Thoracic aorta (tissue), 2 donors: ENCODE results near the gene GATA1. TPM values are rescaled to one million over a fixed set of nuclear protein-coding genes. Genes with fewer than 3 reads are reported as not detected.

Source experiments
- ATAC-seq: fragments of 150-250 bp; one replicate; pipeline ENCODE4 v1.8.0; 2017; ENCODE audit warnings: low read depth; ENCODE audit not compliant: insufficient number of reproducible peaks, low FRiP score
- DNase-seq: peaks from one replicate; pipeline ENCODE4 v3.0.0-alpha.2; 2020; ENCODE audit warnings: low spot score
- H3K27ac ChIP-seq, 2 donors: fragments of 200-600 bp; sonication (generic); 1 replicate in 1 of 2; 2 replicates in 1 of 2; pipeline ENCODE4 v1.5.1; 2016; ENCODE audit warnings: mild to moderate bottlenecking in 2 of 2, moderate library complexity in 2 of 2
- H3K27me3 ChIP-seq: fragments of 200-600 bp; sonication (generic); replicated peaks from 2 replicates; pipeline ENCODE4 v1.6.0; 2016; ENCODE audit warnings: mild to moderate bottlenecking; ENCODE audit not compliant: insufficient read depth
- H3K36me3 ChIP-seq: fragments of 200-600 bp; sonication (generic); one replicate; pipeline ENCODE4 v1.5.1; 2016
- H3K4me1 ChIP-seq, 2 donors: fragments of 200-600 bp; sonication (generic); 1 replicate in 1 of 2; 2 replicates in 1 of 2; pipeline versions ENCODE4 v1.5.1 to v1.6.0; 2016; ENCODE audit warnings: low read depth in 2 of 2, mild to moderate bottlenecking in 1 of 2; ENCODE audit not compliant: control insufficient read depth in 1 of 2
- H3K4me3 ChIP-seq: fragments of 200-600 bp; sonication (generic); 2 replicates; pipeline ENCODE4 v1.5.1; 2016; ENCODE audit warnings: mild to moderate bottlenecking
- H3K9me3 ChIP-seq: fragments of 200-600 bp; sonication (generic); 2 replicates; pipeline ENCODE4 v1.5.1; 2016
- CTCF ChIP-seq: fragments of 200-600 bp; sonication (generic); IDR thresholded peaks from one replicate; pipeline ENCODE4 v1.5.1; 2019; ENCODE audit warnings: antibody characterized with exemption
- total RNA-seq, 2 donors: library from RNA; depleted of rRNA; stranded (reverse); fragments of >200 nt; gene quantifications; one replicate each; pipeline versions ENCODE4 v1.1.0 to v1.2.3, GENCODE V29; 2016

GATA1 gene
- 1 to 10 TPM in 1 of 2 donors, not detected in 1; 1.4 TPM for total RNA-seq

DNA sequence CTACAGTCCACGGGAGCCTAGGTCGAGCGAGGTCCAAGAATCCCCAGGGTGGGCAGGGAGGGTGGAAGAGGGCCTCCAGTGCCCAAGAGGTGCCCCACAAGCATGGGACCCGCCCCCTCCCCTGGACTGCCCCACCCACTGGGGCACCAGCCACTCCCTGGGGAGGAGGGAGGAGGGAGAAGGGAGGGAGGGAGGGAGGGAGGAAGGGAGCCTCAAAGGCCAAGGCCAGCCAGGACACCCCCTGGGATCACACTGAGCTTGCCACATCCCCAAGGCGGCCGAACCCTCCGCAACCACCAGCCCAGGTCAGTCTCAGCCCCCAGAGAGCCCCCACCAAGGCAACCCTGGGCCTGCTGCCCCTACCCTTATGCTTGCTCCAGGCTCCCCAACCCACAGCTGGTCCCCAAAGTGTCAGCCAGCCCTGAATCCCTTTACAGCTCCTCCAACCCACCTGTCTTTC lies at the start of gene GATA1:
Gene GATA1 (plus strand): TSS at position 250 of the 460 bp plus-strand sequence. CDS start 4,520 bp downstream, outside the sequence.
- ATAC-seq: no peak
- DNase-seq: no peak
- Histone ChIP-seq H3K36me3 (no peaks in the 10 kb centered on the region), H3K9me3 (no peaks in the 10 kb centered on the region), H3K27ac (no peak within 1 kb of the TSS), H3K4me1 (no peaks in the 10 kb centered on the region), H3K4me3 (no peak within 1 kb of the TSS), H3K27me3 (no peaks in the 10 kb centered on the region)
- no peak for TF ChIP-seq CTCF

DNA sequence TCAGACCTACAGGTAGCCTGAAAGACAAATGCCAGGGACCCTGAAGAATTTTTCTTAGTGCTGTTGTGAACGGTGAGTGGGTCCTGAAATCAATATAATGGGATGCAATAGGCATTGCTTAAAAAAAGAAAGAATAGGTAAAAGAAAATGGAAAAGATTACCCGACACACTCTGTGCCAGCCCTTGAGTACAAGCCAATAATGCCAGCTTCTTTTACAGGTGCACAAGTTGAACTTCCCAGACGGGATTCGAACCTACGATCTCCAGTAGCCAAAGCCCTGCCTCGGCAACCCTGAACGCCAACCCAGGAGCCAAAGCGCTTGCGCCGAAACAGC lies 49.5 kb upstream of the GATA1 start:
- Histone ChIP-seq H3K36me3 (no peaks in the 10 kb centered on the region), H3K4me1 (peaks cover 0 to 5% of the 10 kb centered on the region in 2 donors), H3K9me3 (no peaks in the 10 kb centered on the region), H3K27ac (no peak overlapping the region), H3K4me3 (peak overlapping the region; percentile 82), H3K27me3 (no peaks in the 10 kb centered on the region)
- ATAC-seq: no peak
- no peak for DNase-seq
- TF ChIP-seq CTCF: no peak

DNA sequence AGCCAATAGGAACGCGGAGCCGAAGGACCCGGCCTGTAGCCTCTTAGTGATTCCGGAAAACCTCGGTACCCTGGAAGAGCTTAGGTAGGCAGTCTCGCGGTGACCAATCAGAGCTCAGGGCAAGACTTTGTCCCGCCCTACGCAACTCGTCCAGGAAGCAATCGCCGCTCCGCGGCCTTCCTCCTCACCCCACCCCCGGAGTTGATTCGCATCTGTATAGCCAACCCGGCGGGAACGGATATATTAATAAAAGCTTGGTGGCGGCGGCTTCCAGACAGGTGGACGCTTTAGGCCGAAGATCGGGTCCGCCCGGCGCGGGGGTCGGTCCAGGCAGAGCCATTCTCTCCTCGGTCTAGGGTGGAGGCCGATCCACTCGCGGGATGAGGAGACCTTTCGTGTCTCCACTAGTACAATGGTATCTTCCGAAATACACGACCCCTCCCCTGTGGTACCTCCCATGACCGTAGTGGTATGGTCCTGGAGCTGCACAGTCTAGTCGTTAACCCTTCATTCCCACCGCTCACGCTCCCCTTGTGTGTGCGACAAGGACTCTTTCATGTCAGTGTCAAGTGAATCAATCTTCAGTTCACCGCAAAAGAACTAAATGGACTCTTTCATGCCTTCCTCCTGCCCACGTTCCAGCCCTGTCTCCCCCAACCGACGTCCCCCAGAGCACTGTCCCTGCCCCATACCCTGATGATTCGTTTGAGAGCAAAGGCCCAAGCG lies 49.0 kb upstream of the GATA1 start:
- H3K27me3 ChIP-seq: no peaks in the 10 kb centered on the region

DNA sequence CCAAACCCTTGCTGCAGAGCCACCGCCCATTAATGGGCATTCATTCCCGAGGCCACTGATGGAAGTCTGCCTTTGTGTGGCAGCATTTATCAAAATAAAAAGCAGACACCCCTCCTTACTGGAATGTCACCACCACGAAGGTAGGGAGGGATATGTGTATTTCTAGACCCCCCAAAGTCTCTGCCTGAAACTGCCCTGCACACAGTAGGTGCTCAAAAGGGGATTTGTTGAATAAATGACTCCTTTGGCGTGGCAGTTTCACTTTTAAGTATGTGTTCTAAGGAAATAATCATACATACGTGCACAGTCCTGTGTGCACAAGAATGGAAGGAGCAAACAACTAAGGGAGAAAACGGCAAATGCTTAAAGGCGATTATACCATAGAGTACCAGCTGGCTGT lies 48.5 kb upstream of the GATA1 start:
- Histone ChIP-seq H3K27me3 (no peaks in the 10 kb centered on the region), H3K9me3 (no peaks in the 10 kb centered on the region), H3K27ac (peak overlapping the region; percentile 92 to 96), H3K4me3 (peak overlapping the region; percentile 82), H3K4me1 (peaks cover 0 to 5% of the 10 kb centered on the region in 2 donors), H3K36me3 (no peaks in the 10 kb centered on the region)
- DNase-seq (no peak), ATAC-seq (no peak)
- no peak for TF ChIP-seq CTCF

More for the DNA sequence above, 49.0 kb upstream of the GATA1 start:
- Histone ChIP-seq H3K27ac (peak overlapping the region; percentile 92 to 96), H3K4me1 (peaks cover 0 to 5% of the 10 kb centered on the region in 2 donors), H3K9me3 (no peaks in the 10 kb centered on the region), H3K4me3 (peak overlapping the region; percentile 82), H3K36me3 (no peaks in the 10 kb centered on the region)
- TF ChIP-seq CTCF: no peak
- DNase-seq (peak; percentile 59), ATAC-seq (peak; percentile 97)

GRCh38 chrX:48741834-48742233 lies 44.6 kb upstream of the GATA1 start:
- Histone ChIP-seq H3K27me3 (no peaks in the 10 kb centered on the region), H3K36me3 (no peaks in the 10 kb centered on the region), H3K9me3 (no peaks in the 10 kb centered on the region), H3K4me3 (no peak overlapping the region), H3K4me1 (peaks cover 0 to under 1% of the 10 kb centered on the region in 2 donors), H3K27ac (no peak overlapping the region)
- ATAC-seq (no peak), DNase-seq (no peak)
- no peak for TF ChIP-seq CTCF
